Measurements from ENCODE around the gene ENTPD7.

- TF ChIP-seq, protein P1, sequence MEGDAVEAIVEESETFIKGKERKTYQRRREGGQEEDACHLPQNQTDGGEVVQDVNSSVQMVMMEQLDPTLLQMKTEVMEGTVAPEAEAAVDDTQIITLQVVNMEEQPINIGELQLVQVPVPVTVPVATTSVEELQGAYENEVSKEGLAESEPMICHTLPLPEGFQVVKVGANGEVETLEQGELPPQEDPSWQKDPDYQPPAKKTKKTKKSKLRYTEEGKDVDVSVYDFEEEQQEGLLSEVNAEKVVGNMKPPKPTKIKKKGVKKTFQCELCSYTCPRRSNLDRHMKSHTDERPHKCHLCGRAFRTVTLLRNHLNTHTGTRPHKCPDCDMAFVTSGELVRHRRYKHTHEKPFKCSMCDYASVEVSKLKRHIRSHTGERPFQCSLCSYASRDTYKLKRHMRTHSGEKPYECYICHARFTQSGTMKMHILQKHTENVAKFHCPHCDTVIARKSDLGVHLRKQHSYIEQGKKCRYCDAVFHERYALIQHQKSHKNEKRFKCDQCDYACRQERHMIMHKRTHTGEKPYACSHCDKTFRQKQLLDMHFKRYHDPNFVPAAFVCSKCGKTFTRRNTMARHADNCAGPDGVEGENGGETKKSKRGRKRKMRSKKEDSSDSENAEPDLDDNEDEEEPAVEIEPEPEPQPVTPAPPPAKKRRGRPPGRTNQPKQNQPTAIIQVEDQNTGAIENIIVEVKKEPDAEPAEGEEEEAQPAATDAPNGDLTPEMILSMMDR (IDR thresholded peaks at IDR 0.05; ENCODE audit: poor library complexity) = no peak
- no peak for TF ChIP-seq EZH2phosphoT487 (IDR thresholded peaks at IDR 0.05; ENCODE audit: low read depth, severe bottlenecking, unreplicated experiment)
- TF ChIP-seq EZH2 (IDR thresholded peaks at IDR 0.05; ENCODE audit: borderline replicate concordance) = no peak
Observed at GRCh38 chr10:99740260-99740659, 81.0 kb downstream of the ENTPD7 start.

Measured in hepatocyte (in vitro differentiated cells).